ENCODE results near the gene POLR2A.

- no peak for TF ChIP-seq POLR2A (IDR thresholded peaks at IDR 0.05)
- TF ChIP-seq CTCF (IDR thresholded peaks at IDR 0.05): no peak
These were observed 6.0 kb downstream of the POLR2A start for GRCh38 chr17:7490144-7490543.

Measured in breast epithelium (tissue), 3 donors.